GM12878 (cell line): ENCODE measurements around the gene NAT10.
"Not testable (repeated sequence)": the region's sequence is repeated elsewhere in the genome, so short reads cannot be mapped to it uniquely, and the experiment has no call there.

Source experiments
- BCL11A ChIP-seq: IDR thresholded peaks from 2 replicates; pipeline ENCODE4 v1.6.1; 2011; ENCODE audit warnings: low read depth, low read length
- FOS ChIP-seq: IDR thresholded peaks from 3 replicates; pipeline ENCODE4 v1.6.1; 2011; ENCODE audit warnings: borderline replicate concordance; ENCODE audit not compliant: insufficient read length; ENCODE audit errors: extremely low read depth
- NFXL1 ChIP-seq: fragments of 450-650 bp; IDR thresholded peaks from 2 replicates; pipeline ENCODE4 v1.6.1; 2017; ENCODE audit warnings: antibody characterized with exemption, mild to moderate bottlenecking, borderline replicate concordance
- POLR2AphosphoS5 ChIP-seq: IDR thresholded peaks from 2 replicates; pipeline ENCODE4 v1.6.1; 2011; ENCODE audit warnings: mild to moderate bottlenecking, low read length, inconsistent platforms
- RCOR1 ChIP-seq: conservative IDR thresholded peaks from 2 replicates; pipeline ENCODE4 v1.6.1; 2012; ENCODE audit warnings: low read depth, low read length, improper control_type of control experiment
- SMC3 ChIP-seq: IDR thresholded peaks from 2 replicates; pipeline ENCODE4 v1.6.1; 2011; ENCODE audit warnings: low read length, improper control_type of control experiment, borderline replicate concordance
- SP1 ChIP-seq: IDR thresholded peaks from one replicate; pipeline ENCODE4 v1.6.1; 2011; ENCODE audit warnings: low read depth, low read length
- SREBF2 ChIP-seq: IDR thresholded peaks from 2 replicates; pipeline ENCODE4 v1.6.1; 2012; ENCODE audit warnings: mild to moderate bottlenecking, low read length
- SUZ12 ChIP-seq: fragments of 200-600 bp; sonication (generic); IDR thresholded peaks from one replicate; pipeline ENCODE4 v1.6.1; 2018; ENCODE audit warnings: antibody characterized with exemption, mild to moderate bottlenecking; ENCODE audit not compliant: unreplicated experiment
- TCF12 ChIP-seq: IDR thresholded peaks from 2 replicates; pipeline ENCODE4 v1.6.1; 2011; ENCODE audit warnings: low read depth, mild to moderate bottlenecking, low read length
- TF ChIP-seq, protein P1 (sequence below): fragments of 450-650 bp; IDR thresholded peaks from 2 replicates; pipeline ENCODE4 v1.6.1; 2017; ENCODE audit warnings: mild to moderate bottlenecking, low read depth, inconsistent platforms; ENCODE audit not compliant: poor library complexity, severe bottlenecking
- TF ChIP-seq, protein P2 (sequence below), 3 experiments: IDR thresholded peaks in 2 of 3; conservative IDR thresholded peaks in 1 of 3; 2 replicates each; pipeline ENCODE4 v1.5.1; 2011; ENCODE audit warnings: low read depth in 3 of 3, low read length in 3 of 3, mild to moderate bottlenecking in 3 of 3, control low read depth in 2 of 3, moderate library complexity in 2 of 3, inconsistent platforms in 1 of 3, mixed read lengths in 1 of 3; ENCODE audit not compliant: control insufficient read depth in 2 of 3, insufficient read depth in 1 of 3; ENCODE audit errors: extremely low read depth in 1 of 3

DNA sequence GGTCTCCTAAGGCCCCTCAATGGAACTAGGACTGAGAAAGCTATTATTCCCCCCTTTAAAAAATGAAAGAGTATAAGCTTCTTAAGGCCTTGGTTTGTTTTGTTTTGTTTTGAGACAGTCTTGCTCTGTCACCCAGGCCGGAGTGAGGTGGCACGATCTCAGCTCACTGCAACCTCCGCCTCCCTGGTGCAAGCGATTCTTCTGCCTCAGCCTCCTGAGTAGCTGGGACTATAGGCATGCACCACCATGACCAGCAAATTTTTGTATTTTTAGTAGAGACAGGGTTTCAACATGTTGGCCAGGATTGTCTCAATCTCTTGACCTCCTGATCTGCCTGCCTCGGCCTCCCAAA lies 75.4 kb downstream of the NAT10 start:
- TF ChIP-seq BCL11A, TCF12, SMC3, SUZ12, POLR2AphosphoS5, SP1, RCOR1, NFXL1, FOS, SREBF2: not testable (repeated sequence)
- TF ChIP-seq, protein P1, sequence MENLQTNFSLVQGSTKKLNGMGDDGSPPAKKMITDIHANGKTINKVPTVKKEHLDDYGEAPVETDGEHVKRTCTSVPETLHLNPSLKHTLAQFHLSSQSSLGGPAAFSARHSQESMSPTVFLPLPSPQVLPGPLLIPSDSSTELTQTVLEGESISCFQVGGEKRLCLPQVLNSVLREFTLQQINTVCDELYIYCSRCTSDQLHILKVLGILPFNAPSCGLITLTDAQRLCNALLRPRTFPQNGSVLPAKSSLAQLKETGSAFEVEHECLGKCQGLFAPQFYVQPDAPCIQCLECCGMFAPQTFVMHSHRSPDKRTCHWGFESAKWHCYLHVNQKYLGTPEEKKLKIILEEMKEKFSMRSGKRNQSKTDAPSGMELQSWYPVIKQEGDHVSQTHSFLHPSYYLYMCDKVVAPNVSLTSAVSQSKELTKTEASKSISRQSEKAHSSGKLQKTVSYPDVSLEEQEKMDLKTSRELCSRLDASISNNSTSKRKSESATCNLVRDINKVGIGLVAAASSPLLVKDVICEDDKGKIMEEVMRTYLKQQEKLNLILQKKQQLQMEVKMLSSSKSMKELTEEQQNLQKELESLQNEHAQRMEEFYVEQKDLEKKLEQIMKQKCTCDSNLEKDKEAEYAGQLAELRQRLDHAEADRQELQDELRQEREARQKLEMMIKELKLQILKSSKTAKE = not testable (repeated sequence)
- TF ChIP-seq, protein P2, sequence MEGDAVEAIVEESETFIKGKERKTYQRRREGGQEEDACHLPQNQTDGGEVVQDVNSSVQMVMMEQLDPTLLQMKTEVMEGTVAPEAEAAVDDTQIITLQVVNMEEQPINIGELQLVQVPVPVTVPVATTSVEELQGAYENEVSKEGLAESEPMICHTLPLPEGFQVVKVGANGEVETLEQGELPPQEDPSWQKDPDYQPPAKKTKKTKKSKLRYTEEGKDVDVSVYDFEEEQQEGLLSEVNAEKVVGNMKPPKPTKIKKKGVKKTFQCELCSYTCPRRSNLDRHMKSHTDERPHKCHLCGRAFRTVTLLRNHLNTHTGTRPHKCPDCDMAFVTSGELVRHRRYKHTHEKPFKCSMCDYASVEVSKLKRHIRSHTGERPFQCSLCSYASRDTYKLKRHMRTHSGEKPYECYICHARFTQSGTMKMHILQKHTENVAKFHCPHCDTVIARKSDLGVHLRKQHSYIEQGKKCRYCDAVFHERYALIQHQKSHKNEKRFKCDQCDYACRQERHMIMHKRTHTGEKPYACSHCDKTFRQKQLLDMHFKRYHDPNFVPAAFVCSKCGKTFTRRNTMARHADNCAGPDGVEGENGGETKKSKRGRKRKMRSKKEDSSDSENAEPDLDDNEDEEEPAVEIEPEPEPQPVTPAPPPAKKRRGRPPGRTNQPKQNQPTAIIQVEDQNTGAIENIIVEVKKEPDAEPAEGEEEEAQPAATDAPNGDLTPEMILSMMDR (IDR thresholded peaks at IDR 0.05 in 2 of 3, conservative IDR thresholded peaks at IDR 0.05 in 1 of 3; ENCODE audit: control insufficient read depth in 2 of 3, extremely low read depth in 1 of 3, insufficient read depth in 1 of 3, low read depth in 3 of 3, low read length in 3 of 3) = not testable (repeated sequence)
